ENCODE data around the gene TNS4. TPM values are rescaled to one million over a fixed set of nuclear protein-coding genes. Genes with fewer than 3 reads are reported as not detected.

The TNS4 gene
- polyA plus RNA-seq, 2 of the 4 experiments (the other 2 are of a cell fraction), result 24.2 to 73.5 TPM

DNA sequence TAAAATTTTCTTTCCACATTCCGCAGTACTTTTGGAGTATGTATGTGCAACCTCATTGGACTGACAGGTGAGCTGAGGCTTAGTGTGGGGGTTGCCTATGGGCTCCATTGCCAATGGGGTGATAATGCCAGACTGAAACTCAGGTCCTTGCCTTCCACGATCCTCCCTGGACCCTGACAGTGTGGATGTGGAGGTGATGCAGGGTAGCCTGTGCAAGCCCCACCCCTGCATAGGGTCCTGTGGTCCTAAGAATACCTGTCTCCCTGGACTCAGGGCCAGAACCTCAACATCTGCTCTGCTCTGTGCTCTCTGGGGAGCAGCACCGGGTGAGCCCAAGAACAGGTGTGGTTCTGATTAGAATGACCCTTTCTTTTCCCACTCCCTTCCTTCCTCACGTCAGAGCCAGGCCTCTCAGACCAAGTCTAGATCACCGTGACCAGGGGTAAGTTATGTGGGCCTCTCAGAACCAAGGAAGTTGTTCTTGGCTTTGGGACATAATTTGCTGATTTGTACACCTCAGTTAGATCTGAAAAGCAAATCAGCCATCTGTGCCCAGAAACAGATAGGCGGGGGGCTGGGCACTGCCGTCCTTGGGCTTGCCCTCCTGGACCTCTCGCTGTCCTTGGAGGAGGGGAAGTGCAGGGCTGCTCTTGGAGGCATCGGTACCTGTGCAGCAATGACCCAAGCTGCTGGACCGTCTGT is 8.4 kb upstream of the TNS4 start (continued):
- TF ChIP-seq EHF (CRISPR knock-in tag; IDR thresholded peaks at IDR 0.05) (0 out of 2 replicates have a peak, but pooled peaks have one; percentile 35), GATA3 (IDR thresholded peaks at IDR 0.05; ENCODE audit: borderline replicate concordance) (no peak), TP53 (CRISPR knock-in tag; IDR thresholded peaks at IDR 0.05) (no peak), NFE2L2 (conservative IDR thresholded peaks at IDR 0.05; ENCODE audit: low read length) (no peak), MYC (IDR thresholded peaks at IDR 0.05; ENCODE audit: borderline replicate concordance, low read length) (no peak), RAD21 (conservative IDR thresholded peaks at IDR 0.05 in 1 of 2, IDR thresholded peaks at IDR 0.05 in 1 of 2) (no peak; a peak in 1 of 5 replicates), HOXB13 (CRISPR knock-in tag; IDR thresholded peaks at IDR 0.05; ENCODE audit: low read depth) (no peak), RCOR1 (IDR thresholded peaks at IDR 0.05; ENCODE audit: low read depth, low read length) (no peak), CEBPB (IDR thresholded peaks at IDR 0.05) (no peak)
- TF ChIP-seq, protein P1, sequence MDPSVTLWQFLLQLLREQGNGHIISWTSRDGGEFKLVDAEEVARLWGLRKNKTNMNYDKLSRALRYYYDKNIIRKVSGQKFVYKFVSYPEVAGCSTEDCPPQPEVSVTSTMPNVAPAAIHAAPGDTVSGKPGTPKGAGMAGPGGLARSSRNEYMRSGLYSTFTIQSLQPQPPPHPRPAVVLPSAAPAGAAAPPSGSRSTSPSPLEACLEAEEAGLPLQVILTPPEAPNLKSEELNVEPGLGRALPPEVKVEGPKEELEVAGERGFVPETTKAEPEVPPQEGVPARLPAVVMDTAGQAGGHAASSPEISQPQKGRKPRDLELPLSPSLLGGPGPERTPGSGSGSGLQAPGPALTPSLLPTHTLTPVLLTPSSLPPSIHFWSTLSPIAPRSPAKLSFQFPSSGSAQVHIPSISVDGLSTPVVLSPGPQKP (IDR thresholded peaks at IDR 0.05; ENCODE audit: low read depth, low read length), result no peak

GRCh38 chr17:40506786-40507185 is 5.4 kb upstream of the TNS4 start:
- no peak for TF ChIP-seq CBX2 (IDR thresholded peaks at IDR 0.05; ENCODE audit: borderline replicate concordance, low read depth)
- no peak for TF ChIP-seq EP300 (IDR thresholded peaks at IDR 0.05)
- no peak for TF ChIP-seq MAFK (IDR thresholded peaks at IDR 0.05; ENCODE audit: partially characterized antibody)
- no peak for TF ChIP-seq BCL3 (IDR thresholded peaks at IDR 0.05)
- ChIA-PET CTCF (interaction anchor here (1.0 to 5.6 kb wide), 8 partner anchors 9 to 53 kb away, joined by 3 to 30 read pairs (median 10); no protein-coding TSS in a partner anchor), POLR2A (interaction anchor here (0.8 kb wide), 2 partner anchors 9 to 44 kb away, joined by 4 to 8 read pairs; no protein-coding TSS in a partner anchor)
- H3K4me1 ChIP-seq, result peaks cover 47% of the 10 kb centered on the region
- WGBS (ENCODE audit: missing lambda C conversion rate), result 92% methylated on average over 5 of the region's 5 CpGs
- ATAC-seq (no peak), DNase-seq (ENCODE audit: low read depth in 1 of 2, low spot score in 1 of 2) (no peak), FAIRE-seq (no peak)
- no peaks in the 10 kb centered on the region for H3K9me3 ChIP-seq
- H3K4me3 ChIP-seq, result no peak overlapping the region
- H3K4me2 ChIP-seq, result no peak overlapping the region
- H3K27ac ChIP-seq, result peak overlapping the region; percentile 96 to 99

DNA sequence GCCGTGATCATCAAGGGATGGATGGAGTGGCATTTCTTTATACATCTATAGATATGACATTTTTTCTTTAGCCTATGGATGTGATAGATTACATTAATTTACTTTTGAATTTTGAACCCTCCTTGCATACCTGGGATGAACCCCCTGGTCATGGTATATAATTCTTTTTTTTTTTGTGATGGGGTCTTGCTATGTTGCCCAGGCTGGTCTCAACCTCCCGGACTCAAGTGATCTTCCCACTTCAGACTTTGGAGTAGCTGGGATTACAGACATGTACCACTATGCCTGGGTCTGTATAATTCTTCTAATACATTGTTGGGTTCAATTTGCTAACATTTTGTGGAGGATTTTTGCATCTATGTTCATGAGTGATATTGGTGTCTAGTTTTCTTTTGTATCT is 1.7 kb upstream of the TNS4 start:
- POLR2A ChIA-PET, result no interaction called here
- ATAC-seq, result no peak
- no peak for TF ChIP-seq HOXA7 (CRISPR knock-in tag; IDR thresholded peaks at IDR 0.05)
- no peak for TF ChIP-seq BHLHE40 (IDR thresholded peaks at IDR 0.05; ENCODE audit: low read depth, low read length)
- TF ChIP-seq CHD2 (IDR thresholded peaks at IDR 0.05; ENCODE audit: low read length, partially characterized antibody), result no peak
- no peak for TF ChIP-seq CEBPB (IDR thresholded peaks at IDR 0.05)
- no peak for TF ChIP-seq NFE2L2 (conservative IDR thresholded peaks at IDR 0.05; ENCODE audit: low read length)
- TF ChIP-seq, protein P1 (IDR thresholded peaks at IDR 0.05; ENCODE audit: low read depth, low read length), result no peak
- TF ChIP-seq MYC (IDR thresholded peaks at IDR 0.05; ENCODE audit: borderline replicate concordance, low read length), result no peak
- TF ChIP-seq, protein P2, sequence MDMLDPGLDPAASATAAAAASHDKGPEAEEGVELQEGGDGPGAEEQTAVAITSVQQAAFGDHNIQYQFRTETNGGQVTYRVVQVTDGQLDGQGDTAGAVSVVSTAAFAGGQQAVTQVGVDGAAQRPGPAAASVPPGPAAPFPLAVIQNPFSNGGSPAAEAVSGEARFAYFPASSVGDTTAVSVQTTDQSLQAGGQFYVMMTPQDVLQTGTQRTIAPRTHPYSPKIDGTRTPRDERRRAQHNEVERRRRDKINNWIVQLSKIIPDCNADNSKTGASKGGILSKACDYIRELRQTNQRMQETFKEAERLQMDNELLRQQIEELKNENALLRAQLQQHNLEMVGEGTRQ (IDR thresholded peaks at IDR 0.05), result no peak
- no peak for TF ChIP-seq RARB (CRISPR knock-in tag; IDR thresholded peaks at IDR 0.05)
- TF ChIP-seq ZFP36 (IDR thresholded peaks at IDR 0.05; ENCODE audit: borderline replicate concordance, partially characterized antibody), result no peak
- no peak for TF ChIP-seq CHD4 (IDR thresholded peaks at IDR 0.05; ENCODE audit: borderline replicate concordance)
- no peak for TF ChIP-seq TFCP2L1 (CRISPR knock-in tag; IDR thresholded peaks at IDR 0.05)
- no peak for TF ChIP-seq HEYL (CRISPR knock-in tag; IDR thresholded peaks at IDR 0.05)
- no peak for TF ChIP-seq POLR2A (IDR thresholded peaks at IDR 0.05; ENCODE audit: low read length)
- no peak for TF ChIP-seq HOXB5 (CRISPR knock-in tag; IDR thresholded peaks at IDR 0.05)
- no peak for TF ChIP-seq HMGXB4 (CRISPR knock-in tag; IDR thresholded peaks at IDR 0.05; ENCODE audit: borderline replicate concordance)
- TF ChIP-seq RNF2 (IDR thresholded peaks at IDR 0.05; ENCODE audit: borderline replicate concordance, low read depth), result no peak
- TF ChIP-seq PHF8 (IDR thresholded peaks at IDR 0.05; ENCODE audit: borderline replicate concordance, low read depth), result no peak
- 93% methylated on average over 2 of the region's 2 CpGs for WGBS (ENCODE audit: missing lambda C conversion rate)
- peak; percentile 63 for FAIRE-seq
- no peak overlapping the region for H3K4me3 ChIP-seq
- peak overlapping the region; percentile 96 to 97 for H3K27ac ChIP-seq
- DNase-seq (ENCODE audit: low read depth in 1 of 2, low spot score in 1 of 2), result no peak
- H3K4me2 ChIP-seq, result no peak overlapping the region
- H3K9me3 ChIP-seq, result no peaks in the 10 kb centered on the region
- H3K4me1 ChIP-seq, result peaks cover 46% of the 10 kb centered on the region
- CTCF ChIA-PET, result interaction anchor here (0.9 to 5.6 kb wide), 5 partner anchors 9 to 64 kb away, joined by 5 to 23 read pairs (median 17); no protein-coding TSS in a partner anchor
